ENCODE results near the gene AGBL1.

AGBL1 gene

GRCh38 chr15:86231864-86232721, 152.4 kb downstream of the AGBL1 start:
- in situ Hi-C loops (cut with HindIII; ENCODE audit: low sequenced_read_pairs) = no loop called here

- in situ Hi-C loops (cut with HindIII; ENCODE audit: low sequenced_read_pairs) = no loop called here
Observed at GRCh38 chr15:86235667-86236066, 156.0 kb downstream of the AGBL1 start.

- in situ Hi-C loops (cut with HindIII; ENCODE audit: low sequenced_read_pairs) = no loop called here
Observed at GRCh38 chr15:86236356-86237110, 156.9 kb downstream of the AGBL1 start.

GRCh38 chr15:86237111-86237500, 157.4 kb downstream of the AGBL1 start:
- in situ Hi-C loops (cut with HindIII; ENCODE audit: low sequenced_read_pairs) = no loop called here

GRCh38 chr15:86247249-86247955, 167.7 kb downstream of the AGBL1 start:
- in situ Hi-C loops (cut with HindIII; ENCODE audit: low sequenced_read_pairs) = no loop called here

- in situ Hi-C loops (cut with HindIII; ENCODE audit: low sequenced_read_pairs) = no loop called here
Observed at GRCh38 chr15:86255247-86255646, 175.6 kb downstream of the AGBL1 start.

- in situ Hi-C loops (cut with HindIII; ENCODE audit: low sequenced_read_pairs) = no loop called here
Observed at GRCh38 chr15:86256628-86257027, 177.0 kb downstream of the AGBL1 start.

- in situ Hi-C loops (cut with HindIII; ENCODE audit: low sequenced_read_pairs) = no loop called here
Observed at GRCh38 chr15:86259589-86259988, 179.9 kb downstream of the AGBL1 start.

- in situ Hi-C loops (cut with HindIII; ENCODE audit: low sequenced_read_pairs) = no loop called here
Observed at GRCh38 chr15:86263230-86263629, 183.6 kb downstream of the AGBL1 start.

- in situ Hi-C loops (cut with HindIII; ENCODE audit: low sequenced_read_pairs) = no loop called here
Observed at GRCh38 chr15:86266896-86267484, 187.3 kb downstream of the AGBL1 start.

GRCh38 chr15:86267892-86268291, 188.2 kb downstream of the AGBL1 start:
- in situ Hi-C loops (cut with HindIII; ENCODE audit: low sequenced_read_pairs) = no loop called here

- in situ Hi-C loops (cut with HindIII; ENCODE audit: low sequenced_read_pairs) = no loop called here
Observed at GRCh38 chr15:86268558-86268957, 188.9 kb downstream of the AGBL1 start.

GRCh38 chr15:86273309-86273708, 193.6 kb downstream of the AGBL1 start:
- in situ Hi-C loops (cut with HindIII; ENCODE audit: low sequenced_read_pairs) = no loop called here

GRCh38 chr15:86275361-86275760, 195.7 kb downstream of the AGBL1 start:
- in situ Hi-C loops (cut with HindIII; ENCODE audit: low sequenced_read_pairs) = no loop called here

- in situ Hi-C loops (cut with HindIII; ENCODE audit: low sequenced_read_pairs) = no loop called here
Observed at GRCh38 chr15:86278586-86278985, 198.9 kb downstream of the AGBL1 start.

- in situ Hi-C loops (cut with HindIII; ENCODE audit: low sequenced_read_pairs) = no loop called here
Observed at GRCh38 chr15:86284635-86285034, 205.0 kb downstream of the AGBL1 start.

GRCh38 chr15:86295511-86295910, 215.8 kb downstream of the AGBL1 start:
- in situ Hi-C loops (cut with HindIII; ENCODE audit: low sequenced_read_pairs) = no loop called here

- in situ Hi-C loops (cut with HindIII; ENCODE audit: low sequenced_read_pairs) = no loop called here
Observed at GRCh38 chr15:86296769-86297168, 217.1 kb downstream of the AGBL1 start.

- in situ Hi-C loops (cut with HindIII; ENCODE audit: low sequenced_read_pairs) = no loop called here
Observed at GRCh38 chr15:86300390-86301125, 220.9 kb downstream of the AGBL1 start.

GRCh38 chr15:86311568-86312280, 232.1 kb downstream of the AGBL1 start:
- in situ Hi-C loops (cut with HindIII; ENCODE audit: low sequenced_read_pairs) = no loop called here

All from endothelial cell of hepatic sinusoid (primary cell).